OCI-LY3 (cell line): ENCODE data around the gene PSME4.

Experiments used
- CTCF ChIP-seq: fragments of 200-600, 300-600 bp; sonication (generic); IDR thresholded peaks from 2 replicates; pipeline ENCODE4 v1.5.1; 2014; ENCODE audit warnings: antibody characterized with exemption, low read length, low read depth
- EZH2phosphoT487 ChIP-seq: fragments of 200-600 bp; shearing (Covaris generic); IDR thresholded peaks from 2 replicates; pipeline ENCODE4 v1.6.1; 2018; ENCODE audit warnings: antibody characterized with exemption, mixed run types, low read depth

DNA sequence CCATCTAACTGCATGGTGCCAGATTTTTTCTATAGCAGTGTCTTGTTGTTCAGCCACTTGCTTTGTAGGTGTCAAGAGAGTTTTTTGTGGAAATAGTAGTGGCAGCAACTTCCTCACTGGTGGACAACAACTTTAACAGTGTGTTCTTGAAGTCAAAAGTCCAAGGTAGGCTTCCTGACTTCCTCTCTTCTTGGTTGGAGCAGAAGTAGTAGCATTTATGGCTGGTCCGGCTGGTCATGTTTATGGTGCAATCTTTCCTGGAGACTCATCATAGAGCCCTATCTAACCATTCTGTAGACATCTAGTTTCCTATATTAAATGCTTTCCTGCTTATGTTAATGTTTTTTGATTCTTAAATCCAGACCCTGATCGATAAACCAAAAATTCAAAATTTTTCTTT lies 122.7 kb downstream of the PSME4 start:
- TF ChIP-seq CTCF (no peak), EZH2phosphoT487 (no peak)
